ENCODE results near the gene PKHD1. TPM values are rescaled to one million over a fixed set of nuclear protein-coding genes. Genes with fewer than 3 reads are reported as not detected.

Gene PKHD1
- total RNA-seq, 6 experiments from 2014 or later, result 1.2 to 3.0 (median 2.3) TPM

DNA sequence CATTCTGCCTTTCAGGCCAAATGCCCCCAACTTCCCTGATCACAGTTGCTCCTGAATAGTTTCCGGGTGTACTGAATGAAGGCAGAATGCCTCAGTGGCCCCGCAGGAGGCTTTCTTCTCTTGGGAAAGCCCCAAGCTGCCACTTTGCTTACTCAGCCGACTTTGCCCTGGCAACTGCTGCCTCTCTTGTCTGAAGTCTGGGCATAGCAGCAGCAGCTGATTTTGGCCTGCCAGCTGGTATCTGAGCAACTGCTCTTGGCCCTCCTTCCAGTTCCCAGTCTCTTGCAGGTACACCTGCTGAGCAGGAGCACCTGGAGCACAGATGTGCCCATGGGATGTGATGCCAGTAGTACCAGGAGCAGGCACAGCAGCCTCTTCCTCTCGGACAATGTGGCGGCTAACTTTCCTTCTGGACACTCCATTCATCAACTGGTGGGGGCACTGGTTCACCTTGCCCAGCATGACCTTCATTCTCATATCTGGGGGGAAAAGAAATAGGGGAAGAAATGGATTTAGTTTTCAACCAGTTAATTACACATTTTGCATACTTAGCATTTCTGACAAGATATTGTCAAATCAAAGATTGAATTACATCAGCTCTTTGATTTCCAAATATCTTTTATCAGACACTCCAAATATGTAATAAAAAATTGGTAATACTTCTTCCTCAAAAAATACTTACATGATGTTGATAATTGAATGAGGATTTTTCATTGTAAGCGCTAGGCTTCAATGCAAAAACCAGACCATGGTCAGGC lies 468.2 kb downstream of the PKHD1 start:
- ATAC-seq (peak; percentile 89 to 97 (median 90)), DNase-seq (peak; percentile 56 to 77 (median 76))
- H3K36me3 ChIP-seq, result no peaks in the 10 kb centered on the region
- H3K27me3 ChIP-seq, result no peaks in the 10 kb centered on the region
- peaks cover 0 to 6% (median 2%) of the 10 kb centered on the region in 4 donors for H3K4me1 ChIP-seq
- no peaks in the 10 kb centered on the region for H3K9me3 ChIP-seq
- intact Hi-C loops (cut with DNase I), result no loop called here
- H3K27ac ChIP-seq, result no peak overlapping the region
- H3K4me3 ChIP-seq, result peak overlapping the region in 1 of 3 donors; percentile 9
- 67% methylated on average over 6 of the region's 6 CpGs for WGBS (ENCODE audit: insufficient coverage, low coverage, low lambda C conversion rate, missing lambda C conversion rate)
- TF ChIP-seq, protein P1, sequence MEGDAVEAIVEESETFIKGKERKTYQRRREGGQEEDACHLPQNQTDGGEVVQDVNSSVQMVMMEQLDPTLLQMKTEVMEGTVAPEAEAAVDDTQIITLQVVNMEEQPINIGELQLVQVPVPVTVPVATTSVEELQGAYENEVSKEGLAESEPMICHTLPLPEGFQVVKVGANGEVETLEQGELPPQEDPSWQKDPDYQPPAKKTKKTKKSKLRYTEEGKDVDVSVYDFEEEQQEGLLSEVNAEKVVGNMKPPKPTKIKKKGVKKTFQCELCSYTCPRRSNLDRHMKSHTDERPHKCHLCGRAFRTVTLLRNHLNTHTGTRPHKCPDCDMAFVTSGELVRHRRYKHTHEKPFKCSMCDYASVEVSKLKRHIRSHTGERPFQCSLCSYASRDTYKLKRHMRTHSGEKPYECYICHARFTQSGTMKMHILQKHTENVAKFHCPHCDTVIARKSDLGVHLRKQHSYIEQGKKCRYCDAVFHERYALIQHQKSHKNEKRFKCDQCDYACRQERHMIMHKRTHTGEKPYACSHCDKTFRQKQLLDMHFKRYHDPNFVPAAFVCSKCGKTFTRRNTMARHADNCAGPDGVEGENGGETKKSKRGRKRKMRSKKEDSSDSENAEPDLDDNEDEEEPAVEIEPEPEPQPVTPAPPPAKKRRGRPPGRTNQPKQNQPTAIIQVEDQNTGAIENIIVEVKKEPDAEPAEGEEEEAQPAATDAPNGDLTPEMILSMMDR (IDR thresholded peaks at IDR 0.05), result no peak
- TF ChIP-seq POLR2A (IDR thresholded peaks at IDR 0.05), result no peak

DNA sequence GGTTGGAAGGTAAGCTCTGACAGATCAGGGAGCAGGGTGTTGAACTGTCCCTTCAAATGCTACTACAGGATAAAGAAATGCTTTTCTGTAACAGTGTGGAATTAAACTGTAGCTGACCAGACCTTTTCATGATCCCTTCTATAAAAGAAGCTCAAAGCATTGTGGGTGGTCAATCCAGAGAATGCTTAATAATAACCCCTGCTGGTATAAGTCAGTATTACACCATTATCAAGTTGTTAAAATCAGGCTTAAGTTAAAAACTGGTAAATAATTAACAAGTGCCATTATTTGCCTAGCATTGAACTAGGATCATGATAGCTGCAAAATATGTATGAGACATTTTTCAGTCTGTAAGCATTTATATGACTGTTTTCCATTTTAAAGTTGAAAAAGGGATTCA lies 468.9 kb downstream of the PKHD1 start:
- Histone ChIP-seq H3K27me3 (no peaks in the 10 kb centered on the region), H3K9me3 (no peaks in the 10 kb centered on the region), H3K4me3 (peak overlapping the region in 1 of 3 donors; percentile 9), H3K27ac (no peak overlapping the region), H3K36me3 (no peaks in the 10 kb centered on the region), H3K4me1 (peaks cover 0 to 6% (median 2%) of the 10 kb centered on the region in 4 donors)
- DNase-seq (no peak), ATAC-seq (peak; percentile 58 to 86 (median 67))
- intact Hi-C loops (cut with DNase I), result no loop called here
- TF ChIP-seq POLR2A (IDR thresholded peaks at IDR 0.05), result no peak
- TF ChIP-seq, protein P1 (IDR thresholded peaks at IDR 0.05), result peak; percentile 43 to 50 (median 46)

DNA sequence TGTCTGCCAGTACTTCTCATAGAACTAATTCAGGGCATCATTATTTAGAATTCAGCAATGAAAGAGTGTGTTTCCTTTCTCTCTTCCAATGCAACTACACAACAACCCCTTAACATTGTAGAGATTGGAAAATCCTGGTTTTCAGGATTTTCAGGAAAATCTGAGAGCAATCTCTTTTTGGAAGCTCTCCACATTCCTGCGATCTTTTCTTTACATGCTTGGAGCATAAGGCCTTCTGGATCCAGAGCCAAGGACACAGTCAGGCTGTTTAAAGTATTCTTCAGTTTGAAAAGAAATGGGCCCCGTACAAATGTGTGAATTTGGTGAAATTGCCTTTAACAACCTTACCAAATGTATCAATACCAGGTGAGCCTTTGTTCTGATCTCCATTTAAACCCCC lies 469.7 kb downstream of the PKHD1 start:
- H3K4me1 ChIP-seq, result peaks cover 0 to 6% (median 2%) of the 10 kb centered on the region in 4 donors
- 74% methylated on average over 2 of the region's 2 CpGs for WGBS (ENCODE audit: insufficient coverage, low coverage, low lambda C conversion rate, missing lambda C conversion rate)
- no peaks in the 10 kb centered on the region for H3K36me3 ChIP-seq
- intact Hi-C loops (cut with DNase I), result no loop called here
- no peak for TF ChIP-seq POLR2A (IDR thresholded peaks at IDR 0.05)
- TF ChIP-seq, protein P1 (IDR thresholded peaks at IDR 0.05), result no peak
- no peak overlapping the region for H3K4me3 ChIP-seq
- no peak for DNase-seq
- no peaks in the 10 kb centered on the region for H3K27me3 ChIP-seq
- H3K27ac ChIP-seq, result no peak overlapping the region
- no peak for ATAC-seq
- no peaks in the 10 kb centered on the region for H3K9me3 ChIP-seq

DNA sequence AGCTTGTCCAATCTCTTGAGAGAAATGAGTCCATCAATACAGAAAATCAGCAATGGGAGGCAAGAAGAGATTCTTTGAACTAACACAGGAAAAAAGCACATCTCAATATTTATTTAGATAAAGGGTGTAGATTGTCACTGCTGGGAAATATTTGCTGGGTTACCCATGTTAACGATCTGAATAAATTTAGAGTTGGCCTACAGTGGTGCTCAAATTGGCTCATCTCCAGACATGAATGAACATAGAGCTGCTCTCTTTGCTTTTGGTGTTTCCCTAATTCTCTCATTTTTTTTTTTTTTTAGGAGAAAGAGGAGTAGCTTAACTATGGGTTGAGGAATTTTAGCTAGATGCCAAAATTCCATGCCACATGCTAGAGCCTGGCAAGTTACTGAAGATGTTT lies 471.2 kb downstream of the PKHD1 start:
- no peak for TF ChIP-seq POLR2A (IDR thresholded peaks at IDR 0.05)
- TF ChIP-seq, protein P1 (IDR thresholded peaks at IDR 0.05), result no peak
- no peaks in the 10 kb centered on the region for H3K36me3 ChIP-seq
- no peaks in the 10 kb centered on the region for H3K27me3 ChIP-seq
- no peak overlapping the region for H3K4me3 ChIP-seq
- peaks cover 0 to 6% (median 2%) of the 10 kb centered on the region in 4 donors for H3K4me1 ChIP-seq
- no peaks in the 10 kb centered on the region for H3K9me3 ChIP-seq
- intact Hi-C loops (cut with DNase I), result no loop called here
- no peak overlapping the region for H3K27ac ChIP-seq
- ATAC-seq, result peak in 1 of 4 donors; percentile 63
- DNase-seq, result no peak
- WGBS (ENCODE audit: insufficient coverage, low coverage, low lambda C conversion rate, missing lambda C conversion rate), result 50% methylated on average over 1 of the region's 1 CpG
